Stomach (tissue), 4 donors: ENCODE results near the gene CRTC3.

ENCODE experiments used
- CTCF ChIP-seq, 7 experiments: fragments of 450-650 bp in 4 of 7; fragments of 200-600 bp in 3 of 7; sonication (generic) in 3 of 7; IDR thresholded peaks; one replicate each; pipeline ENCODE4 v1.5.1; 2016 to 2019; ENCODE audit warnings: antibody characterized with exemption in 7 of 7, control low read depth in 2 of 7, mild to moderate bottlenecking in 1 of 7
- POLR2A ChIP-seq, 4 donors: fragments of 450-650 bp; IDR thresholded peaks; one replicate each; pipeline ENCODE4 v1.6.1; 2016; ENCODE audit warnings: antibody characterized with exemption in 4 of 4, control low read depth in 2 of 4, mild to moderate bottlenecking in 1 of 4, moderate library complexity in 1 of 4
- POLR2AphosphoS5 ChIP-seq, 3 donors: sonication (generic); formaldehyde crosslinking; IDR thresholded peaks; one replicate each; pipeline ENCODE4 v1.6.1; 2016; ENCODE audit warnings: antibody characterized with exemption in 3 of 3

- TF ChIP-seq POLR2AphosphoS5 (IDR thresholded peaks at IDR 0.05) (no peak), CTCF (IDR thresholded peaks at IDR 0.05) (no peak), POLR2A (IDR thresholded peaks at IDR 0.05) (no peak)
Measured at GRCh38 chr15:90611157-90611556, 81.4 kb downstream of the CRTC3 start.
